T-helper 1 cell treated with Interleukin-12 subunit alpha and Interleukin-12 subunit beta and Interleukin-4 antibody, amounts not matched to agents 30 ng/mL and 1 ng/mL, for 36 hours (primary cell): ENCODE results near the gene PLOD1. TPM values are rescaled to one million over a fixed set of nuclear protein-coding genes. Genes with fewer than 3 reads are reported as not detected.
"Not testable (repeated sequence)": the region's sequence is repeated elsewhere in the genome, so short reads cannot be mapped to it uniquely, and the experiment has no call there.

Source experiments
- intact Hi-C: fragments of 100-400 bp; cut with micrococcal nuclease; formaldehyde crosslinking; loops from one replicate; pipeline ENCODE4 v1.15.1; 2024
- total RNA-seq: library from RNA; stranded (reverse); gene quantifications from 2 replicates; pipeline ENCODE4 v1.2.3, GENCODE V29; 2022

Gene PLOD1
- total RNA-seq, 1 donor from 2014 or later: 27.0 TPM

DNA sequence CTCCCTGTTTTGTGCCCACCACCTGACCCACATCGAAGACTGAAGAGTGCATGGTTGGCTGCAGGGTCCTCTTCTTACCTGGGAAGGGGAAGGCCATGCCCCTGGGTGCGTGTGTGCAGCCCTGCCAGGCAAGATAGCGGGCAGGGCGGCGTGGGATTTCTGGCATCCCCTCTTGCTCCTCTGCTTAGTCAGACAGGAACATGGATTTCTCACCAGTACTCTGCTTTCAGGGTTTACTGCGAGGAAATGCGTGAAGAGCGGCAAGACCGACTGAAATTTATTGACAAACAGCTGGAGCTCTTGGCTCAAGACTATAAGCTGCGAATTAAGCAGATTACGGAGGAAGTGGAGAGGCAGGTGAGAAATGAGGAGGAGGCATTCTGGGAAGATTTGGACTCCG is 69.2 kb downstream of the PLOD1 start:
- intact Hi-C loops: no loop called here

DNA sequence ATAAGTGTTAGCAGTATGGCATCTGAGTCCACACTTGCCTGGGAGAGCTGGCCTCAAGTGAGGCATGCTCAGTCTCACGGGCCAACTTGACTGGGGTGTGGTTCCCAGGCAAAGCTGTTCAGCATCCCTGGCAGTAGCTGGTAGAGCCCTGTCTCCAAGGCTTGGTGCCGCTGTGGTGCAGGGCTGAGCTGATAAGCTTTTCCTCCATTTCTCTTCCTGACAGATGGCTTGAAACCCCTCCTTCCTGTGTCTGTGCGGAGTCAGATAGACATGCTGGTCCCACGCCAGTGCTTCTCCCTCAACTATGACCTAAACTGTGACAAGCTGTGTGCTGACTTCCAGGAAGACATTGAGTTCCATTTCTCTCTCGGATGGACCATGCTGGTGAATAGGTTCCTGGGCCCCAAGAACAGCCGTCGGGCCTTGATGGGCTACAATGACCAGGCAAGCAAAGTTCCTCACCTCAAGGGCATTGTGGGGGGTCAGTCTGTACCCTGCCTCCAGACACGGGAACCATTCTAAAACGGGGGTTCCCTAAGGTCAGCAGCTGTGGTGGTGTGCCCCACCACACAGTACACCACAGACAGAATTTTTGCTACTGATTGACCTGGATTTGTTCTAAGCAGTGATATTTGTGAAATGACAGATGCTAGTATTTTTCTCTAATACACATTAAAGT is 71.1 kb downstream of the PLOD1 start:
- intact Hi-C loops: no loop called here

- intact Hi-C loops: no loop called here
These were observed 71.8 kb downstream of the PLOD1 start for GRCh38 chr1:12006167-12006921.

DNA sequence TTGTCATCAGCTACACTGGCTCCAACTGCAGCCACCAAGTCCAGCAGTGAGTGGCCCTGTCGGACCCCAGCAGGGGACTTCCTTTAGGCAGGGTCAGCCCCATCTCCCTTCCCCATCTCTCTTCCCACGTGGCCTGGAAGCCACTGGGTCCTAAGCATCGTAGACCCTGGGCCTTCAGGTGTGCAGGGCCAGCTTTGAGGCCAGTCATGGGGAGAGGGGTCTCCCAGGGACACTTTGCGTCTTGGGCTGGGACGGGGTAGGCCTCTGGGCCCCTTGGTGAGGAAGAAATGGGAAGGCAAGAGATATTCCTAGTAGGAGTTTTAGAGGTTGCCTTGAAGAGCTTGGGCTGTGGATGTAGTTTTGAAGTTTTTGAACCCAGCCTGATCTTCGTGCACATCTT is 72.7 kb downstream of the PLOD1 start:
- intact Hi-C loops: no loop called here

DNA sequence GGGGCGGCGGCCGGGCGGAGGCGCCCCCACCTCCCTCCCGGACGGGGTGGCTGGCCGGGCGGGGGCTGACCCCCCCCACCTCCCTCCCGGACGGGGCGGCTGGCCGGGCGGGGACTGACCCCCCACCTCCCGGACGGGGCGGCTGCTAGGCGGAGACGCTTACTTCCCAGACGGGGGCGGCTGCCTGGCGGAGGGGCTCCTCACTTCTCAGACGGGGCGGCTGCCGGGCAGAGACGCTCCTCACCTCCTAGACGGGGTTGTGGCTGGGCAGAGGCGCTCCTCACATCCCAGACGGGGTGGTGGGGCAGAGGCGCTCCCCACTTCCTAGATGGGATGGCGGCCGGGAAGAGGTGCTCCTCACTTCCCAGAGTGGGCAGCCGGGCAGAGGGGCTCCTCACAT is 73.8 kb downstream of the PLOD1 start:
- intact Hi-C loops: not testable (repeated sequence)

GRCh38 chr1:12009318-12009947 is 74.9 kb downstream of the PLOD1 start:
- intact Hi-C loops: no loop called here

GRCh38 chr1:12010746-12011570 is 76.4 kb downstream of the PLOD1 start:
- intact Hi-C loops: no loop called here

DNA sequence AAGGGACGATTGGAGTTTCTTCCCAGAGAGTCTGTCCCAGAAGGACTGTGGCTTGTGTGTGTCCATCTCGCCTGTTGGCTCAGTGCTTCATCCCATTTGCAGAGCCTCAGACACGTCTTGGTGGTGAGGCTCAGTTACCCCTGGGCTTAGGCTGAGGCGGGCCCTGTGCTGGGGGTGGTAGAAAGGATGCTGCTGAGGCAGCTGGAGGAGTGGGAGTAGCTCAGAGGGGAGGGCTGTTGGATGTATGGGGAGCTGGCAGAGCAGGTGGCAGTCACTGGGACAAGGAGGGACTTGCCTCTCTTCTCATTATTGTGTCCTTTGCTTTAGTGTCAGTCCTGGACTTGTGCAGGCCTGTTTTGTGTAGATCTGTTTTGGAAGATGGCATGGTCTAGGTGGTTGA is 77.5 kb downstream of the PLOD1 start:
- intact Hi-C loops: no loop called here

DNA sequence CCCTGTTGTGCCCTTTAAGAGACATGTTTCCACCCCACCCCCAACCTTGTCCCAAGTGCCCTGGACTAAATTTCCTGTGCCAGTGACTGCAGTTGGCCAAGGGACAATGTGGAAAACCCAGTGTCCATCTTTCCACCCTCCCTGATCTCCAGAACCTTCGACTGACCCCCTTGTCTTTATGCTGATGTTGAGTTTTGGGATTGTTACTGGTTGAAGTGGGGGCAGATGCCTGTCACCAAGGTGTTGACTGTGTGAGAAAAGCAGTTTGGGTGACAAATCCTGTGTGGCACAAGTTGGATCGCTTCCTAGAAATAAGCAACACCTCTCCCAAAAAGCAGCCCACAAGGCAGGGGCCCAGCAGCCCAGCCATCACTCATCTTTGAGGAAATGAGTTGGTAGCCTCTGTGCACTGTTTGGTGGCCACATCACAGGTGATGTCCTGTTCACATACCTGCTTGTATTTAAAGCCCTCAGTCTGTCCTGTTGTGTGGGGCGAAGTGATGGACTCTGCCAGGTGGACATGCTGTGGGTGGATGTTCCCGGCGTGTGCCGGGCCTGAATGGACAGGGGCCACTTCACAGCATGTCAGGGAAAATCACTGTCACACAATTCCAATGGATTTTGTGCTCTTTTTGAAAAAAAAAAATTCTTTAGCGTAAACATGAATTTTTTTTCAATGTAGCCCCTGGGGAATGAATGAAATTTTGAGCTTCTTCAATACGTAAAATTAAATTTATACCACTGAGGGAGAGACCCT is 78.2 kb downstream of the PLOD1 start:
- intact Hi-C loops: no loop called here

- intact Hi-C loops: no loop called here
These were observed 79.8 kb downstream of the PLOD1 start for GRCh38 chr1:12014141-12014991.

DNA sequence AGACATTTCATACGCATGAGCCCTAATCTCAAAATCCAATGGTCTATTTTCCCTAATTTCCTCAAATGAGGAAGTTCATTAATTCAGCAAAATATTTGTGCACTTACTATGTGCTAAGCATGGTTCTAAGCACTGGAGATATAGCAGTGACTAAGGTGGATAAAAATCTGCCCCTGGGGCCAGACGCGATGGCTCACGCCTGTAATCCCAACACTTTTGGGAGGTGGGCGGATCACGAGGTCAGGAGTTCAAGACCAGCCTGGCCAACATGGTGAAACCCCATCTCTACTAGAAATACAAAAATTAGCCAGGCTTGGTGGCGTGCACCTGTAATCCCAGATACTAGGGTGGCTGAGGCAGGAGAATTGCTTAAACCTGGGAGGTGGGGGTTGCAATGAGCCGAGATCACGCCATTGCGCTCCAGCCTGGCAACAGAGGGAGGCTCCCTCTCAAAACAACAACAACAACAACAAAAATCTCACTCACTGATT is 80.5 kb downstream of the PLOD1 start:
- intact Hi-C loops: no loop called here

GRCh38 chr1:12015499-12015898 is 81.0 kb downstream of the PLOD1 start:
- intact Hi-C loops: no loop called here

GRCh38 chr1:12016182-12016581 is 81.7 kb downstream of the PLOD1 start:
- intact Hi-C loops: no loop called here

DNA sequence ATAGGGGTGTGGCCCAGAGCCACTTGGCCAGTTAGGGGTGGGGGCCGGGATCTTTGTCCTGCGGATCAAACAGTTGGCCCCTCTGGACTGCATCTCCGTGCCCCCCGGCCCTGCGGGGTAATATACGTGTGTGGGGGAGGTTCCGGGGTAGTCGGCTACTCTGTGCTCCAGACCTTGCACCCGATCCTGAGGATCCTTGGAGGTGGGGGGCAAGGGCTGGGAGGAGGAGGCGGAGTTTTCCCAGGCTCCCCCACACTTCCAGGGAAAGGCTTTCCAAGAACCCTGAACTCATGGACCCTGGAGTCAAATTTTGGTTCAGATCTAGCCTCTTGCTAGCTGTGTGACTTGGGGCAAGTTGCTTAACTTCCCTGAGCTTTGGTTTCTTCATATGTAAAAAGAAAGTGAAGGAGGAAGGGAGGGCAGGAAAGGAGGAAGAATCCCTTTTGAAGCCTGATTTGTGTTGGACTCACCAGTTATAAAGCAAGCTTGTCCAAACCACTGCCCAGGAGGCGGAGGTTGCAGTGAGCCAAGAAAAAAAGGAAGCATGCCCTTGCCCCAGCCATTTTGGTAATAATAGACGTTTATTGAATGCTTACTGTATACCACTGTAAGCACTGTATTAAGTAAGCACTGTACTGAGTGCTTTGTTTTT is 85.5 kb downstream of the PLOD1 start:
- intact Hi-C loops: loop anchor here (1.0 kb wide), 9 partner anchors 27 to 214 kb away; partner anchors contain the start of genes CLCN6, KIAA2013, MFN2 and PLOD1

GRCh38 chr1:12021616-12022015 is 87.1 kb downstream of the PLOD1 start:
- intact Hi-C loops: no loop called here

DNA sequence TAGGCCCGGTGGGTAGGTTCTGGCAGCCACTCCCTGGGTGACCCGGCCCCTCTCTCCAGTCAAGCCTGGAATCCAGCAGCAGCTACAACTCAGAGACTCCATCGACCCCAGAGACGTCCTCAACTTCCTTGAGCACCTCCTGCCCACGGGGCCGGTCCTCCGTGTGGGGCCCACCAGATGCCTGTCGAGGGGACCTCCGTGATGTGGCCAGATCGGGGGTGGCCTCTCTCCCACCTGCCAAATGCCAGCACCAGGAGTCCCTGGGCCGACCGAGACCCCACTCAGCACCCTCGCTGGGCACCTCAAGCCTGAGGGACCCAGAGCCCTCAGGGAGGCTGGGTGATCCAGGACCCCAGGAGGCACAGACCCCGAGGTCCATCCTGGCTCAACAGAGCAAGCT is 87.5 kb downstream of the PLOD1 start:
- intact Hi-C loops: no loop called here
